Stimulated activated CD8-positive, alpha-beta memory T cell treated with anti-CD3 and anti-CD28 coated beads, Interleukin-15, amount 100 ng/mL, for 4 hours (primary cell): ENCODE data around the gene CFAP65.

ENCODE experiments used
- DNase-seq, 2 donors: peaks; one replicate each; pipeline ENCODE4 v3.0.0-alpha.2; 2020; ENCODE audit warnings: low read depth in 2 of 2

CFAP65 gene

GRCh38 chr2:218990612-218991011 lies 50.7 kb downstream of the CFAP65 start:
- DNase-seq = no peak

GRCh38 chr2:218990052-218990451 lies 51.3 kb downstream of the CFAP65 start:
- DNase-seq = no peak

- DNase-seq = no peak
These were observed 52.7 kb downstream of the CFAP65 start for GRCh38 chr2:218988650-218989049.

GRCh38 chr2:218988164-218988563 lies 53.2 kb downstream of the CFAP65 start:
- no peak for DNase-seq

GRCh38 chr2:218986148-218986761 lies 55.1 kb downstream of the CFAP65 start:
- DNase-seq = no peak

GRCh38 chr2:218985325-218986091 lies 55.8 kb downstream of the CFAP65 start:
- no peak for DNase-seq

GRCh38 chr2:218985021-218985324 lies 56.3 kb downstream of the CFAP65 start, which contains the start of gene FEV:
TSS of gene FEV (minus strand) at chr2:218985184. CDS start at chr2:218985075, 109 bp downstream.
- DNase-seq = no peak

- no peak for DNase-seq
These were observed 56.9 kb downstream of the CFAP65 start for GRCh38 chr2:218984239-218985020.

- DNase-seq = no peak
These were observed 57.4 kb downstream of the CFAP65 start for GRCh38 chr2:218983934-218984238.

GRCh38 chr2:218983263-218983933 lies 57.9 kb downstream of the CFAP65 start:
- DNase-seq = no peak

GRCh38 chr2:218982586-218983262 lies 58.6 kb downstream of the CFAP65 start:
- no peak for DNase-seq

GRCh38 chr2:218981881-218982585 lies 59.3 kb downstream of the CFAP65 start:
- no peak for DNase-seq

GRCh38 chr2:218981390-218981880 lies 59.9 kb downstream of the CFAP65 start:
- DNase-seq = no peak

- DNase-seq = no peak
These were observed 60.5 kb downstream of the CFAP65 start for GRCh38 chr2:218980735-218981389.

GRCh38 chr2:218979846-218980734 lies 61.2 kb downstream of the CFAP65 start:
- DNase-seq = peak; percentile 57 to 68

- no peak for DNase-seq
These were observed 66.1 kb downstream of the CFAP65 start for GRCh38 chr2:218975060-218975777.

GRCh38 chr2:218970894-218971293 lies 70.4 kb downstream of the CFAP65 start:
- no peak for DNase-seq

- no peak for DNase-seq
These were observed 77.1 kb downstream of the CFAP65 start for GRCh38 chr2:218964041-218964771.
